IPS-11a (cell line): ENCODE measurements around the gene SPOCK3.
"Not testable (repeated sequence)": the region's sequence is repeated elsewhere in the genome, so short reads cannot be mapped to it uniquely, and the experiment has no call there.

Experiments
- H3K4me3 ChIP-seq: one replicate; pipeline ENCODE4 v1.5.1; 2013; ENCODE audit warnings: low read depth, low read length, control low read depth

The SPOCK3 gene

DNA sequence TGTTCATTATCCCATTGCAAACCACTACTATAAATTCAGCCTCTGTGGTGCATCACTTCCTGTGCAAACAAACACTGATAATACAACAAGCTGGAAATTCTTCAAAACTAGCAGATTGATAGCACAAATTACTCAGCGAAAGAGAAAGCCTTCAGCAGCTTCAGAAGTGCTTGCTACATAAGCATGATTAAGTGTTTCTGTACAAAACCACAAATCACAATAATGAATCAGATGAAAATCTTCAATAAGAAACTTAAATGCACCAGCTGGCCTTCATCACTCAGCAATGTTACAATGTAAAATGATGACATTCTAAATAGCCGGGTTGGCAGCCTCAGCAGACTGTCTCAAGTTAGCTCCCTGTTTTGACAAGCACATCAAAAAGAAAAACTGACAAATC, 262.2 kb downstream of the SPOCK3 start:
- H3K4me3 ChIP-seq = no peak overlapping the region

DNA sequence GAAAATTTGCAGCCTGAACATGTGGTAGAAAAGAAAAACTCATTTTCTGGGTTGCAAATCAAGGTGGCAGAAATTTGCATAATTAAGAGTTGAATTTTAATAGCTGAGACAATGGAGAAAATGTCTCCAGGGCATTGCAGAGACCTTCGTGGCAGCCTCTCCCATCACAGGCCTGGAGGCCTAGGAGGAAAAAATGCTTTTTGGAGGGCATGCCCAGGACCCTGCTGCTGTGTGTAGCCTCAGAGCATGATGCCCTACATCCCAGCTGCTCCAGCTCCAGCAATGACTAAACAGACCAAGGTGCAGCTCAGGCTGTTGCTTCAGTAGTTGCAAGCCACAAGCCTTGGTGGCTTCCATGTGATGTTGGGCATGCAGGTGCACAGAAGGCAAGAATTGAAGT, 266.1 kb downstream of the SPOCK3 start:
- not testable (repeated sequence) for H3K4me3 ChIP-seq

DNA sequence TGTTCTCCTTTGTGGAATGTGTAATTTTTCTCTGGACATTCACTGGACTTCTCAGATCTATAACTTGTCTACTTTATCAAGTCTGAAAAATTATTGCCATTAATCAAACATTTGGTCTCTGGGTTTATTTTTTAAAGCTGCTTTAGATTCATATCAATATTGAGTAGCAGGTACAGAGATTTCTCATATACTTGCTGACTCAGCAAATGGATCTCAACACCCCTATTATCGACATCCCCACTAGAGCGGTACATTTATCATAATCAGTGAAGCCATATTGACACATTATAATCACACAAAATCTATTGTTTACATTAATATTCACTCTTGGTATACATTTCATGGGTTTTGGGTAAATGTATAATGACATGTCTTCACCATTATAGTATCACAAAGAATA, 268.7 kb downstream of the SPOCK3 start:
- H3K4me3 ChIP-seq = no peak overlapping the region

DNA sequence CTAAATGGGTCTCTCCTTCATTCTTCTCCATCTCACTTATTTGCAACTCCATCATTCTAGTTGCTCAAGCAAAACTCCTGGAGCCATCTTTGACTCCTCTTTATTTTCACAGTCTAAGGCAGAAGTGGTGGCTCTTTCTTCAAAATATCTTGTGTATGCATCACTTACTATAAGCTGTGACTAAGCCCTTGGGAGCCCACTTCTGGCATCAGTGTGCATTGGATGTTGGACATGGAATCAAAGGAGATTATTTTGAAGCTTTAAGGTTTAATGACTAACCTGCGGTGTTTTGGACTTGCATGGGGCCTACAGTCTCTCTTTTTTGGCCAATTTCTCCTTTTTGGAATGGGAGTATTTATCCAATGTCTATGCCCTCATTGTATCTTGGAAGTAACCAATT, 276.8 kb downstream of the SPOCK3 start:
- no peak overlapping the region for H3K4me3 ChIP-seq

DNA sequence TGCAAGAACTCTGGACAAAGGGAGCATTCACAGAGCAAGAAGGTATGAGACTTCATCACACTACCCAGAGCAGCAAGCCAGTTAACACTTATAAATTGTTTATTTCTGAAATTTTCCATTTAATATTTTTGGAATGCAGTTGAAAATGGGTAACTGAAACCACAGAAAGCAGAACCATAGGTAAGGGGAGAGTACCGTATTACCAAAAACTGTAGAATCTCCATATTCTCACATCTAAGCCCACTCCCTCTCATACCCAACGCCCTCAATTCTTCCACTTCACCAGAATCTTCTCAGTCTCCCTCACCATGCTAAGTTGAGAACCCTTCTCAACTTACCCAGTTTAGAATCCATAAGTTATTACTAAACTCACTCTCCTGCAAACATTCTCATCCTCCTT, 277.8 kb downstream of the SPOCK3 start:
- H3K4me3 ChIP-seq = no peak overlapping the region

DNA sequence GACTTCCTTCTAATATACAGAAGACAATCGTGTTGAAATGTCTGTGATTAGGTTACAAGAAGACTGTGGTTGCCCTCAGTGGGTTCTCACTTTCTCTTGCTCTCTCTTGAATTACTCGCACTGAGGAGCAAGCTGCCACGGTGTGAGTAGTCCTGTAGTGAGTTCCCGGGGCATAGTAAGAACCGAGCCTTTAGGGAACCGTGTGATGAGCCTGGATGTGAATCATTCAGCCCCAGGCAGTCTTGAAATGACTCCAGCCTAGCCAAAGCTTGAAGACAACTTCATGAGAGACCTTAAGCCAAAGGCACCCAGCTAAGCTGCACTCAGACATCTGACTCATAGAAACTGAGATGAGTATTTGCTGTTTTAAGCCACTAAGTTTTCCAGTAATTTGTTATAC, 292.7 kb downstream of the SPOCK3 start:
- H3K4me3 ChIP-seq = no peak overlapping the region

DNA sequence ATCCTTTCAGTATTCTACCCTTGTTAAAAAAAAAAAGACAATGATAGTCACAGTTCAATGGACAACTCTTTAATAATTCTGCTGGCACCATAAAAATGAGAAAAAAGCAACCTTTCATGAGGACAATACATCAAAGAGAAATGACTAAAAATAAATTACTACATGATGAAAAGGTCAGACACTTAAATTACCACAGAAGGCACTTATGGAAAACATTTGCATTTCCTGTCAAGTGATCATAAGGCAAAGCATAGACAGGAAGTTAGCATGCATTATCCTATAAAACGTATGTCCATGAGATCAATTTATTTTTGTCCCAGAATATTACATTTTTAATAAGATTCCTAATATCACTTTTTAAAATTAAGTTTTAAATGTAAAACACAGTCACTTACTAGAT, 303.8 kb downstream of the SPOCK3 start:
- no peak overlapping the region for H3K4me3 ChIP-seq

DNA sequence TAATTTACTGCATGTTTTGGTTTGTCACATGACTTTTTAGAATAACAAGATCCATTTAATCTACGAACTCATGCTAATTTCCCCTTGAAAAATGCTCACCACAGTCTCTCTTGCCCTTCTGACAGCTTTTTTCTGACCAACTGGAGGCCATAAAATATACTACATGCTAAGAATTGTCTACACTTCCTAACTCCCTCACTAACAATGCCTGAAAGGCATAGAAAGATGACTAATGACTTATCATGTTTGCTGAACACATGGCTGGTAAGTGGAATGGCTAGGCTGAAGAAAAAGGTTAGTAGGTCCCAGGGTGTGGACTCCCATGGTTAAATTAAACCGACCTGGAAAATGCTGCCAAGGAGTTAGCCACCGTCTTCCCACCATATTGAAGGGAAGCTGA, 309.9 kb downstream of the SPOCK3 start:
- H3K4me3 ChIP-seq = no peak overlapping the region

DNA sequence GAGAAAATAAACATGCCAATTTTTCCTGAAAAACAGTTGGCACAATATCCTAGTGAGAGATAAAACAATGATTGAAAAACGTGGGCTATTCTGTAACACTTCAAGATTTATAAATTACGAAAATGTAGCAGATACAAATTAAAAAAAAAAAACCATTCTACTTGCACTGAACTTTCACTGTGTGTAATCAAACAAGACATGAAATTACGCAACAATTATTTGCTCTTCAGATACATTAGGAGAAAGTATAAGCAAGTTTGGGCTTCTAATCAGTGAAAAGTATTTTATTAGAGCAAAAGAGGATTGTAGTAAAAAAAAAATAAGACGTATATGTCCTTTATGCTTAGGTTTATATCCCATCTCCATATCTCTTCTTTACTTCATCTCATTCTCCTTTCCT, 320.4 kb downstream of the SPOCK3 start:
- H3K4me3 ChIP-seq = no peak overlapping the region

DNA sequence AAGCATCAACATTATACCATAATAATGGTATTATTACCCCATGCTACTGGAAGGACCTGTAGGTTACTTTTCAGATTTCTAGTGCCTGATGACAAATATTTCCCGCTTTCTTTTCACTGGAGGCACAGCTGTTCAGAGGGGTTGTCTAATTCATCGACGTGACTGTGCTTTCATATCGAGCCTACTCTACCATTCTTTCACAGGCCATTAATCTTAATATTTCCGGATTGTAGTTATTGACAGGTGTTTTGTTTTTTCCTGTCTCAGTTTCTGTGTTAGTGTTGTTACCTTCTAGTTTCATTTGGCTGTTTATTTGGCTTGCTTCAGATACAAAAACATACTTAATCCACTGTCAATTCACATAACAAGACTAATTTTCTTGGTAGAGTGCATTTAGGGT, 330.9 kb downstream of the SPOCK3 start:
- H3K4me3 ChIP-seq = no peak overlapping the region

DNA sequence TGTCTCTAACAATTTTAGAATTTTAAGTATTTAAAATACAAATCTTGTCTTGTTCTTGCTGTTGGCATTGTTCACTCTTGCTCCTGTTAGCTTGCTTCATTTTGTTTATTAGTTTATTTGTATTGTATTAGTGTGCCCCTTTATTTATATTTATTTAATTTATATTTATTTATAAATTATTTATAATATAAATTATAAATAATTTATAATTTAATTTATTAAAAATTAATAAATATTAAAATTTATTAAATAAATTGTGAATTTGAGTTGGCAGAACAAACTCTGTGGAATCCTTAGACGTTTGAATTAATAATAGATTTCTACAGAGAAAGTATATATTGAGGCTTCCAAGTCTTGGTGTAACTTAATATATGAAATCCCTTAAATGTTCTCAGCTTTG, 331.4 kb downstream of the SPOCK3 start:
- H3K4me3 ChIP-seq = no peak overlapping the region

DNA sequence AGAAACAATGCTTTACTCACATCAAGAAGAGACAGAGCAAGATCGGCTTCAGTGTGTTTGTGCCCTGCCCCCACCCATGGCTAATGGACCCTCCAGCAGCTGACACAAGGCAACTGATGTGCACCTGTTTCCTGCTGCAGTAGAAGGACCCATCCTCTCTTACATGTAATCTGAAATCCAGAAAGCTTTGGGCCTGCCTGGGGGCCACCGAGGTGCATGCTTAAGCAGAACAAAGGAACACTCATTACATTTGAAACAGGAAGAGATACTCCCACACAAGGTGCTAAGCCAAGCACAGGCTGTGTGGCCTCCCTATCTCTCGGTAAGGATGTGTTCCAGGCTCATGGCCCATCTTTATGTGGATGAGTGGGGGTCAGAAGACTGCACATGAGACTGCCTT, 338.0 kb downstream of the SPOCK3 start:
- H3K4me3 ChIP-seq = no peak overlapping the region

DNA sequence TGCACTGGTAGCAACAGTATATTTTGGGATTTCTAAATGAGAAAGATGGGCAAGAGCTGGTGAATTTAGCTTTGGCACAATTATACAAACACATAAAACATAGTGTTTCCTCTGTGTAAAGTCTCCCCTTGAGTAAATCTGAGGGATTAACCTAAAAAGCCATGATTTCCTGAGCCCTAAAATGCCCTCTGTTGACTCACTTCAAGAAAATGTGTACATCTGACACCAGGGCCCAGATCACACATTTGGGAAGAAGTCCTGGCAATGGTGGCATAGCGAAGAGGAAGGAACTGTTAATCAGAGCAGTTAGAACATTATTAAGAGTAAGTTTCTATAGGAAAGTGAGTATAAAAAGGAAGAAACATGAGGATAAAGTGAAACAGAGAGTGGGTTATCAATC, 338.5 kb downstream of the SPOCK3 start:
- H3K4me3 ChIP-seq = no peak overlapping the region

DNA sequence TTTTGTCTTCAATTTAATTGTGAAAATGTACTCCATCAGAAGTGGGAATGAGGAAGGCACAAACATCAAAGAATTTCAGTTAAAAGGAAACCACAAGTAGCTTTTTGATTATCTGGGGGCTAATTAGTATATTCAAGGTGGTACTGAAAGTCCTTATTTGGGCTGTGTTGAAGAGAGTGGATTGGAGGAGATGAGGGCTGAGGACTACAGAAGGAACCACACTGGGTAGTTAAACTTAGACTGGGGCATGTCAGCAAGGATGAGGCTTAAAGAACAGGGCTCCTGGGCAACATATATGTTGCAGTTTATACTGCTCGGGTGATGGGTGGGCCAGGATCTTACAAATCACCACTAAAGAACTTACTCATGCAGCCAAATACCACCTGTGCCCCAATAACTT, 346.8 kb downstream of the SPOCK3 start:
- H3K4me3 ChIP-seq = no peak overlapping the region

DNA sequence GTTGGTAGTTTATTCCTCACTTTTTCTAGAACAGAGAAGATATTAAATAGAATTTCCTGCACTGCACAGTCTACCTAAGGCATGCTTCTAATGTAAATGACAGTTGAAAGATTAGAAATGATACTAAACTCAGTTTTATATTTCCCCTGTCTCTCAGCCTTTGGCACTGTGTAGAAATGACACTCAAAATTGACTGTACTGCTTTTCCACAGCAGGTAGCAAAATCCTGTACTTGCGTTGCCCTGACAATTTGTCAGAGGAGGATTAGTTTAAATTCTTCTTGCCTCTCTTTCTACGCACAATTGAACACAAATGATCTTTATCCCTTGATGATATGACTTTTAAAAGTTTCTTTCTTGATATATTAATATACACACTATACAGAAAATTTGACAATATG, 347.6 kb downstream of the SPOCK3 start:
- H3K4me3 ChIP-seq = no peak overlapping the region

DNA sequence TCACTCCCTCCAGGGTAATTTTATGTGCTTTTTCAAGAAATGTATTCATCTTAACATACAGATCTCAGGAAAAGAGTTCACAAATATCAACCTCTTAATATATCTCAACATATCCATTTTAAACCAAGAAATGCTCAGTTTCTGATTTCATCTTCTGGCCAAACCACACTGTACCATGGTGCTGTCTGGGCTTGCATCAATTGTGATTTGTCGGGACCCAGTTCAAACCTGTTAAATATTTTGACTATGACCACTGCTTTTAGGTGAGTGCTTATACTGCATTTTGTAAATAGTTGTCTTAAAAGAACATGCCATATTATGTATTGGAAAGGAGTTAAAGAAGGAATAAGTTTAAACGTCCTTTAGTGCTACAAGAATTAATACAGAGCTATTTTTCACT, 352.1 kb downstream of the SPOCK3 start:
- no peak overlapping the region for H3K4me3 ChIP-seq

DNA sequence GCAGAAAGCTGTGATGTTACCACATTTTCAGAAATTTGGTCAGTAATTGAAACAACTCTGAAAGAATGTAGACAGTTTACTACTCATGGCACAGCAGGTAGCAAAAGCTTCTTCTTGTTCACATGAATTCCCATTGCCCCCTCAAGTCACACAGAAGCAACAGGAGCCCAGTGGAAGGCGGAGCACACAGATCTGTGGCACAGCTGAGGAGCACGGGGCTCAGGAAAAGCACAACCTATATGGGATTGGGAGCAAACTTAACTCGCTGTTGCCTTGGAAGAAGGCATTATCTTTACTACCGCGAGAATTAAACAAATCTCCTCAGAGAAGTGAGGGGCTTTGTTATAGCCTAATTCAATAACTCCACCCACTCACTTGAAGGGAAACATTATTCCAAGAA, 358.5 kb downstream of the SPOCK3 start:
- no peak overlapping the region for H3K4me3 ChIP-seq

DNA sequence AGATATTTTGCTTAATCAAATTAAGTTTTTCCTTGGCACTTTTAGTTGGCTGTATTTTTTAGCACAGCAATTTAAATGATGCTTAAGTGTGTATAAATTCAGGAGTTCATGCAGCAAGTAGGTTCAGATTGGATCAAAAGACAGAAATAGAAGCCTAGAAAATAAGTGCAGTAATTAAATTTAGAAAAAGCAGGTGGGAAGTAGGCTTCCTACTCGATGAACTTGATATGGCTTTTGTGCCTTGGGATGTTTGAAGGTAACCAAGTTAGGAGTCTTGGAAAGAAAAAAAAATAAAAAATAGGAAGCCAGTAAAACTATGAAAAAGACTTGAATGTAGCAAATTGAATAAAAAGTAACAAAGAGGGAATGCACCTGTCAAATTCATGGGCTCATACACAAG, 372.3 kb downstream of the SPOCK3 start:
- no peak overlapping the region for H3K4me3 ChIP-seq

DNA sequence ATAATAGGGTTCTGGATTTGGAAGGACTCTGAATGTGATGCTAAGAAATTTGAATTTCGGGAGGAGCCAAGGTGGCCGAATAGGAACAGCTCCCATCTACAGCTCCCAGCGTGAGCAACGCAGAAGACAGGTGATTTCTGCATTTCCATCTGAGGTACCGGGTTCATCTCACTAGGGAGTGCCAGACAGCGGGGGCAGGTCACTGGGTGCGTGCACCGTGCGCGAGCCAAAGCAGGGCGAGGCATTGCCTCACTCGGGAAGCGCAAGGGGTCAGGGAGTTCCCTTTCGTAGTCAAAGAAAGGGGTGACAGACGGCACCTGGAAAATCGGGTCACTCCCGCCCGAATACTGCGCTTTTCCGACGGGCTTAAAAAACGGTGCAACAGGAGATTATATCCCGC, 383.9 kb downstream of the SPOCK3 start:
- not testable (repeated sequence) for H3K4me3 ChIP-seq

DNA sequence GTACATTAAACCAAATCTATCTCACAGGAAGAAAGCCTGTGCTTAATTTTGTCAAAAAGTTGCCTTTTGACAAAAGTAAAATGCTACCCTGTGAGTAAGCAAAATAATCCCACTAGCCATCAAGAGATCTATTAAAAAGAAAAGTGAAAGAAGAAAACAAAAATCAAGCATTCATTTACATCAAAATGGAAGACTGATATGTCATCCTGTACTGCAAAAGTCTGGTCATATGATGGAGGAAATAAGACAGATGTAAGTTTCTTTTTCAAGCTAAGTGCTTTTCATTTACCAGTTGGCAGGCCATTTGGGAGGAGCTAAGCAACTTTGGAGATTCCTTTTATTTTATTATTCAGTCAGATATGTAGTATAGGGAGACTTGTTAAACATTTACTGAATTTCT, 387.4 kb downstream of the SPOCK3 start:
- H3K4me3 ChIP-seq = no peak overlapping the region

DNA sequence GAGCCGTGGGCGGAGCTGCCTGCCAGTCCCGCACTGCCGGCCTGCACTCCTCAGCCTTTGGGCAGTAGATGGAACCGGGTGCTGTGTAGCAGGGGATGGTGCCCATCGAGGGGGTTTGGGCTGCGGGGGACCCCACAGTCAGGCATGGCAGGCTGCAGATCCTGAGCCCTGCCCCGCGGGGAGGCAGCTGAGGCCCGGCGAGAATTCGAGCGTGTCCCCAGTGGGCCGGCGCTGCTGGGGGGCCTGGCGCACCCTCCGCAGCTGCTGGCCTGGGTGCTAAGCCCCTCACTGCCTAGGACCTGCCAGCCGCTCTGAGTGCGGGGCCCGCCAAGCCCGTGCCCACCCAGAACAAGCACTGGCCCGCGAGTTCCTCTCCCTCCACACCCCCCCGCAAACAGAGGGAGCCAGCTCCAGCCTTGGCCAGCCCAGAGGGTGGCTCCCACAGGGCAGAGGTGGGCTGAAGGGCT, 391.5 kb downstream of the SPOCK3 start:
- no peak overlapping the region for H3K4me3 ChIP-seq

DNA sequence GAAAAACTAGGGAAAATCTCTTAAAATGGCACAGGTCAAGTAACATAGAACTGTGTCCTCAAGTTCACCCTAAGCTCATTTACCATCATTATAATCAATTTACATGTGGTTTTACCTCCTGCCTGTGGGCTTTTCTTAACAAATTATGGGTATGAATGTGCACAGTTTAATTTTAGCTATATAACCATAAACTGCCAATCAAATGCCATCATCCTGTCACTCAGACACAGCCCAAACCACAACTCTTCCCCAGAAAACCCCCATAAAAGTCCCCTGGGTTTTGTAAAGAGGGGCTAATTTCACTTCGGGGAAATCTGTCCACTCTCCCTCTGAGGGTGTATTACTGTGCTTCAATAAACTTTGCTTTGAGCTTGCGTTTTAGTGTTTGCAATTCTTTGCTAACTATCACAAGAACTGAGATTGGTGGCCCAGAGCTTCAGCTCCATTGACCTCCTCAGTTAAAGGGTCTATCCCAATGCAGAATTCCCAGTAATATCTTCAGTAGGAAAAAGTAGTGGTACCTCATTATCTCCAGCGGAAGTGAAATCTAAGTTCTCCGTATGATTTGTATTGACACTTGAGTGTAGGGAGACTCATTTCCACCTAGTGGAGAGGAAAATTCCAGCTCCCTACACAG, 394.6 kb downstream of the SPOCK3 start:
- no peak overlapping the region for H3K4me3 ChIP-seq

DNA sequence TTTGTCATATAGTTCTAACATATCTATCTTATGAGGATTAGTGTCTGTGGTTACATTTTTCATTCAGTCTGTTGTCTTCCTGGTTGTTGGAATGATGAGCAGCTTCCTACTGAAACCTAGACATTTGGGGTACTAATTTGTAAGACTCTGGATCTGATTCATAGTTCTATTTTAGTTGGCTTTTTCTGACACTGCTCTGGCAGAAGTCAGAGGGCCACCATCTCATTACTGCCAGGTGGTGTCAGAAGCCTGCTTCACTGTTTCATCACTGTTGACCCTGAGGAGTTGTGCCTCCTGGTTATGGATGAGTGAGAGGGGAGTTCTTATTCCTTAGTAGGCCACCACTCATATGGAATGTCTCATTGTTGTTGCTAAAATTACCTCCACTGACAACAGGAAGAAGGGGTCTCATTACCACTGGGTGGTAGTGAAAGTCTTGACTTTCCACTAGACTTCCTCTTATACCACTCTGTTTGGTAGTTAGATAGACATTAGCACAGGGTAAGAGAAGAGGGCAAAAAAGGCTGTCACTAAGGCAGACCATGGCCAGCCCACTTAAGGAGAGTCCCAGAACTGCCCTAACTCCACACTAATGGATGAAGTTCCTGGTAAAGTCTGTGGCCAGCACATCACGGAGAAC, 395.2 kb downstream of the SPOCK3 start:
- H3K4me3 ChIP-seq = no peak overlapping the region
